Measurements from ENCODE around the gene TBC1D7. TPM values are rescaled to one million over a fixed set of nuclear protein-coding genes. Genes with fewer than 3 reads are reported as not detected.

The TBC1D7 gene
- total RNA-seq, 1 donor from 2014 or later: 28.7 TPM

DNA sequence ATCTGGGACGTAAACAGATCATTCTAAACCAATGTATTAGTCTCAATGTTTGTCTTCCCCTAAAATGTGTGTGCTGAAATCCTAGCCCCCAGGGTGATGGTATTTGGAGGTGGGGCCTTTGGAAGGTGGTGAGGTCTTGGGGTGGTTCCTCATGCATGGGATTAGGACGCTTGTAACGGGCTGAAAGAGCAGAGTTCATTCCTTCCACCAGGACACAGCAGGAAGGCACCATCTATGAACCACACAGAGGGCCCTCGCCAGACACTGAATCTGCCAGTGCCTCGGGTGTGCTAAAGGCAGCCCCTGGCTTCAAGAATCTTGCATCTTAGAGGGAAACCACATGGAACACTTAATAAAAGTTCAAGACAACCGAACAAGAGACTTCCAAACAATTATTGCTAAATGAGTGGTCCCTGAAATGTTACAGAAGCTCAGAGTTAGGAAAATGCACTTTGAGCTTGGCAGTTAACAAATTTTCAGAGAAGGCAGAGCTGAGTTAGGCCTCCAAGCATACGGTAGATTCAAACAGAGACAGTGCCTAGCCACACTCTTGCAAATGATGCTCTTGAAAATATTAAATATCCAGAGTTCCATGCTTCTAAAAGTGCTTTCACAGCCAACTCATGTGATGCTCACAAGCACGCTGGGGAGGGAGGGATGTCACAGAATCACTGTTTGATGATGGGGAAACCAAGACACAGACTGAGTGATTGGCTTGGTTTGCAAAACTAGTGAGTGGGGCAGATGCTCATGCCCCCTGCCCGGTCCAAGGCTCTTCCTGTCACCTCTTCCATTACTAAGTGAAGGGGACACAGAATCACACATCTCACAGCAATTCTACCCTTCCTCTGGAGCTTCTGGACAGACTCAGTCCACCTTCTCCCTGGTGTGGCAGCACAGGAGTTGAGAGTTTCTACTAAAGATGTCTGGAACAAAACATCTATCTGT, 27.4 kb downstream of the TBC1D7 start:
- H3K27me3 Mint-ChIP-seq: no peaks in the 10 kb centered on the region
- no peaks in the 10 kb centered on the region for H3K9me3 Mint-ChIP-seq
- H3K4me1 Mint-ChIP-seq (ENCODE audit: unreplicated experiment): peaks cover 15% of the 10 kb centered on the region
- H3K36me3 Mint-ChIP-seq: peaks cover 40% of the 10 kb centered on the region
- H3K27ac Mint-ChIP-seq: no peak overlapping the region
- DNase-seq (ENCODE audit: extremely low spot score, unreplicated experiment): no peak
- H3K4me3 Mint-ChIP-seq: no peak overlapping the region
- TF ChIP-seq CTCF (conservative IDR thresholded peaks at IDR 0.05): no peak

- H3K9me3 Mint-ChIP-seq: no peaks in the 10 kb centered on the region
- TF ChIP-seq CTCF (conservative IDR thresholded peaks at IDR 0.05): no peak
- no peaks in the 10 kb centered on the region for H3K27me3 Mint-ChIP-seq
- peaks cover 41% of the 10 kb centered on the region for H3K36me3 Mint-ChIP-seq
- peaks cover 15% of the 10 kb centered on the region for H3K4me1 Mint-ChIP-seq (ENCODE audit: unreplicated experiment)
- no peak for DNase-seq (ENCODE audit: extremely low spot score, unreplicated experiment)
- H3K27ac Mint-ChIP-seq: no peak overlapping the region
- no peak overlapping the region for H3K4me3 Mint-ChIP-seq
Measured at GRCh38 chr6:13299918-13300317, 28.4 kb downstream of the TBC1D7 start.

DNA sequence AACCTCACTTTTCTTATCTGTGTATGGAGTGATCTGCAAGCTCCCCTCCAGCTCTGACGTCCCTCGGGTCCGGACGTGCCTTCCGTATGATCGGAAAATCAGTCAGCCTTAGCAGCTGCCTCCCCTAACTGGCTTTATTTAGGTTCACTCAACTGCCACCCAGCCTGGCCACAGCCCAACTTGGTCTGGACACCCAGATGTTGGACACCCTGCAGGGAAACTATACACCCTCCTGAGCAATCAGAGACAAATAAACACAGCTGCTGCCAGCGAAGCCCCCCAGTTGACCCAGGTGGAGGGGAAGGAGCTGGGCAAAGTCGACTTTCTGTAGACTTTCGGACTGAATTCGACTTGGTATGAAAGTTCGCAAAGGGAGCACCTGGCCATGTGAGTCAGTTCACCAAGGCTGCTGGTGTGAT, 28.9 kb downstream of the TBC1D7 start:
- Mint-ChIP-seq H3K27me3 (no peaks in the 10 kb centered on the region), H3K9me3 (no peaks in the 10 kb centered on the region), H3K36me3 (peaks cover 46% of the 10 kb centered on the region), H3K4me3 (no peak overlapping the region), H3K4me1 (ENCODE audit: unreplicated experiment) (peaks cover 15% of the 10 kb centered on the region), H3K27ac (no peak overlapping the region)
- no peak for DNase-seq (ENCODE audit: extremely low spot score, unreplicated experiment)
- TF ChIP-seq CTCF (conservative IDR thresholded peaks at IDR 0.05): no peak

GRCh38 chr6:13298446-13298845, 29.9 kb downstream of the TBC1D7 start:
- no peak overlapping the region for H3K27ac Mint-ChIP-seq

DNA sequence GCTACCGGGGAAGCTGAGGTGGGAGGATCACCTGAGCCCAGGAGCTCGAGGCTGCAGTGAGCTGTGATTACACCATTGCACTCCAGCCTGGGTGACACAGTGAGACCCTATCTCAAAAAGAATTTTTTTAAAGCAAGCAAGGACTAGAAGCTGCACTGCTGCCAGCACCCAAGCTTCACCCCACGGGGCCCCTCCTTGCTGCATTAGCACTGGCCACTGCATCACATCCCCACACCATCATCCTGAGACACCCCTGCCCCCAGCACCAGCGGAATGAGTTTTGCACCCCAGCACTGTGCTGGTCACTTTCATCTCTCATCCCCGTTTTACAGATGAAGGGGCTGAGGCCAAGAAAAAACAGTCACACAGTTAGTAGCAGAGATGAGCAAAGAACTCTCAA, 30.9 kb downstream of the TBC1D7 start:
- H3K4me1 Mint-ChIP-seq (ENCODE audit: unreplicated experiment): peaks cover 4% of the 10 kb centered on the region
- no peaks in the 10 kb centered on the region for H3K9me3 Mint-ChIP-seq
- no peak for TF ChIP-seq CTCF (conservative IDR thresholded peaks at IDR 0.05)
- peaks cover 45% of the 10 kb centered on the region for H3K36me3 Mint-ChIP-seq
- no peak overlapping the region for H3K27ac Mint-ChIP-seq
- no peak for DNase-seq (ENCODE audit: extremely low spot score, unreplicated experiment)
- no peaks in the 10 kb centered on the region for H3K27me3 Mint-ChIP-seq
- H3K4me3 Mint-ChIP-seq: no peak overlapping the region

More at GRCh38 chr6:13298446-13298845, 29.9 kb downstream of the TBC1D7 start:
- no peak for DNase-seq (ENCODE audit: extremely low spot score, unreplicated experiment)
- no peak for TF ChIP-seq CTCF (conservative IDR thresholded peaks at IDR 0.05)
- Mint-ChIP-seq H3K4me1 (ENCODE audit: unreplicated experiment) (peaks cover 12% of the 10 kb centered on the region), H3K9me3 (no peaks in the 10 kb centered on the region), H3K36me3 (peaks cover 49% of the 10 kb centered on the region), H3K4me3 (no peak overlapping the region), H3K27me3 (no peaks in the 10 kb centered on the region)

Measured in type B pancreatic cell (in vitro differentiated cells).